Endothelial cell of umbilical vein (primary cell): Measurements from ENCODE around the gene RNASE9. TPM values are rescaled to one million over a fixed set of nuclear protein-coding genes. Genes with fewer than 3 reads are reported as not detected.

ENCODE experiments used
- BruUV-seq: library from RNA; stranded (reverse); fragments of 400-500 nt; replicated peaks from 2 replicates; lab custom pipeline; 2021; lab: Mats Ljungman, UMichigan
- CTCF ChIA-PET: fragments of 300-600, 350-600 bp; sonication (Branson Sonifier 250); formaldehyde crosslinking; loops from one replicate; lab custom pipeline; 2021; ENCODE audit warnings: antibody characterized with exemption, inconsistent platforms; lab: Charles Lee
- POLR2A ChIA-PET: fragments of 300-600, 350-600 bp; sonication (Branson Sonifier 250); formaldehyde crosslinking; loops from one replicate; lab custom pipeline; 2021; ENCODE audit warnings: antibody characterized with exemption, inconsistent platforms; lab: Charles Lee
- DNase-seq: peaks from one replicate; pipeline ENCODE4 v3.0.0-alpha.2; 2011; ENCODE audit warnings: low read depth, low spot score
- FAIRE-seq: peaks from 2 replicates; lab custom pipeline; 2011; peaks lifted over from hg19 to GRCh38; lab: Jason Lieb, UNC
- H2AFZ ChIP-seq: 2 replicates; pipeline ENCODE4 v1.6.0; 2012; ENCODE audit warnings: low read depth, low read length, control low read depth, inconsistent platforms
- H3K27ac ChIP-seq: 2 replicates; pipeline ENCODE4 v1.5.1; 2011; ENCODE audit warnings: low read depth, mild to moderate bottlenecking, control low read depth, low read length, moderate library complexity; ENCODE audit not compliant: insufficient read depth
- H3K27me3 ChIP-seq, 2 experiments: 2 replicates each; pipeline versions ENCODE4 v1.6.0 to v1.6.1; 2011; ENCODE audit warnings: low read length in 2 of 2, mixed read lengths in 1 of 2; ENCODE audit not compliant: control insufficient read depth in 2 of 2, insufficient read depth in 2 of 2
- H3K36me3 ChIP-seq, 2 experiments: 2 replicates in 1 of 2; 3 replicates in 1 of 2; pipeline ENCODE4 v1.5.1; 2011; ENCODE audit warnings: low read length in 2 of 2, mild to moderate bottlenecking in 1 of 2, moderate library complexity in 1 of 2; ENCODE audit not compliant: control insufficient read depth in 2 of 2, insufficient read depth in 2 of 2; ENCODE audit errors: extremely low read depth in 1 of 2
- H3K4me1 ChIP-seq: 3 replicates; pipeline ENCODE4 v1.5.1; 2011; ENCODE audit warnings: mild to moderate bottlenecking, low read length; ENCODE audit not compliant: control insufficient read depth, insufficient read depth; ENCODE audit errors: extremely low read depth
- H3K4me2 ChIP-seq: 2 replicates; pipeline ENCODE4 v1.6.1; 2011; ENCODE audit warnings: low read length, control low read depth, mixed read lengths; ENCODE audit not compliant: insufficient read depth
- H3K4me3 ChIP-seq, 3 experiments: fragments of 200-600 bp in 1 of 3; sonication (generic), shearing (Covaris generic) in 1 of 3; replicated peaks in 1 of 3; 2 replicates each; pipeline ENCODE4 v1.5.1; 2011 to 2016; ENCODE audit warnings: control low read depth in 3 of 3, low read length in 3 of 3, mild to moderate bottlenecking in 2 of 3, inconsistent platforms in 1 of 3, low read depth in 1 of 3, moderate library complexity in 1 of 3; ENCODE audit not compliant: insufficient read depth in 1 of 3
- H3K79me2 ChIP-seq: 2 replicates; pipeline ENCODE4 v1.6.0; 2012; ENCODE audit warnings: low read length, inconsistent platforms; ENCODE audit not compliant: control insufficient read depth, insufficient read depth
- H3K9ac ChIP-seq: replicated peaks from 2 replicates; pipeline ENCODE3; 2011; ENCODE audit warnings: low read length, control low read depth; ENCODE audit not compliant: insufficient read depth; ENCODE audit errors: extremely low read depth
- H3K9me1 ChIP-seq: replicated peaks from 3 replicates; pipeline ENCODE4 v1.6.0; 2011; ENCODE audit warnings: mild to moderate bottlenecking, low read length; ENCODE audit not compliant: control insufficient read depth, insufficient read depth; ENCODE audit errors: extremely low read depth
- H3K9me3 ChIP-seq: replicated peaks from 2 replicates; pipeline ENCODE4 v1.5.1; 2012; ENCODE audit warnings: low read length, inconsistent platforms; ENCODE audit not compliant: control insufficient read depth, insufficient read depth
- H4K20me1 ChIP-seq: replicated peaks from 2 replicates; pipeline ENCODE3; 2011; ENCODE audit warnings: mild to moderate bottlenecking, low read length; ENCODE audit not compliant: control insufficient read depth, insufficient read depth; ENCODE audit errors: extremely low read depth
- CTCF ChIP-seq, 2 donors: IDR thresholded peaks; 1 replicate in 1 of 2; 2 replicates in 1 of 2; pipeline ENCODE4 v1.5.1; 2011; ENCODE audit warnings: low read length in 2 of 2, mild to moderate bottlenecking in 2 of 2, moderate library complexity in 2 of 2, control low read depth in 1 of 2, inconsistent platforms in 1 of 2, low read depth in 1 of 2; ENCODE audit not compliant: insufficient read depth in 1 of 2; ENCODE audit errors: extremely low read depth in 1 of 2
- EZH2 ChIP-seq: IDR thresholded peaks from 2 replicates; pipeline ENCODE4 v1.6.1; 2012; ENCODE audit warnings: borderline replicate concordance, low read depth, mild to moderate bottlenecking, moderate library complexity, low read length, inconsistent platforms; ENCODE audit not compliant: severe bottlenecking
- FOS ChIP-seq: IDR thresholded peaks from 2 replicates; pipeline ENCODE4 v1.6.1; 2011; ENCODE audit warnings: mild to moderate bottlenecking, low read length, moderate library complexity, borderline replicate concordance; ENCODE audit not compliant: insufficient read depth
- GATA2 ChIP-seq: IDR thresholded peaks from 2 replicates; pipeline ENCODE4 v1.7.0; 2011; ENCODE audit warnings: low read depth, mild to moderate bottlenecking, moderate library complexity, mixed read lengths, low read length; ENCODE audit not compliant: insufficient read length, insufficient read depth
- JUN ChIP-seq: IDR thresholded peaks from 2 replicates; pipeline ENCODE4 v1.6.1; 2011; ENCODE audit warnings: borderline replicate concordance, low read depth; ENCODE audit not compliant: insufficient read length, insufficient read depth
- MYC ChIP-seq: IDR thresholded peaks from one replicate; pipeline ENCODE4 v1.6.1; 2011; ENCODE audit warnings: mild to moderate bottlenecking, low read depth, low read length
- POLR2A ChIP-seq: IDR thresholded peaks from 2 replicates; pipeline ENCODE4 v1.6.1; 2012; ENCODE audit warnings: low read depth, mild to moderate bottlenecking, control low read depth, low read length
- POLR2AphosphoS5 ChIP-seq: IDR thresholded peaks from 2 replicates; pipeline ENCODE4 v1.6.1; 2012; ENCODE audit warnings: low read depth, mild to moderate bottlenecking, control low read depth, low read length, moderate library complexity; ENCODE audit not compliant: insufficient read depth
- dilution Hi-C: fragments of 300-500 bp; cut with MboI; formaldehyde crosslinking; loops from one replicate; pipeline ENCODE4 v1.15.0; 2019; ENCODE audit warnings: low sequenced_read_pairs; ENCODE audit not compliant: extremely low pct_ligation_motif_present
- intact Hi-C: fragments of 100-400 bp; cut with micrococcal nuclease; formaldehyde crosslinking; loops from one replicate; pipeline ENCODE4 v1.10.0; 2022
- polyA plus RNA-seq, 4 experiments: library from polyadenylated mRNA; depleted of rRNA in 3 of 4; stranded (reverse) in 3 of 4; unstranded in 1 of 4; fragments of >200 nt; gene quantifications; 2 replicates each; pipeline versions ENCODE4 v1.2.1 to v1.2.3, GENCODE V29; 2011 to 2012; ENCODE audit warnings: missing spikeins in 1 of 4
- total RNA-seq: library from RNA; stranded (reverse); gene quantifications from 2 replicates; pipeline ENCODE4 v1.2.3, GENCODE V29; 2021
- TF ChIP-seq, protein P1 (sequence below): IDR thresholded peaks from 2 replicates; pipeline ENCODE4 v1.6.1; 2011; ENCODE audit not compliant: insufficient read depth, insufficient read length

The RNASE9 gene
- total and polyA plus RNA-seq, 2 donors (not counting 3 experiments of a cell fraction or from before 2014, with no cell fraction given), result not detected

DNA sequence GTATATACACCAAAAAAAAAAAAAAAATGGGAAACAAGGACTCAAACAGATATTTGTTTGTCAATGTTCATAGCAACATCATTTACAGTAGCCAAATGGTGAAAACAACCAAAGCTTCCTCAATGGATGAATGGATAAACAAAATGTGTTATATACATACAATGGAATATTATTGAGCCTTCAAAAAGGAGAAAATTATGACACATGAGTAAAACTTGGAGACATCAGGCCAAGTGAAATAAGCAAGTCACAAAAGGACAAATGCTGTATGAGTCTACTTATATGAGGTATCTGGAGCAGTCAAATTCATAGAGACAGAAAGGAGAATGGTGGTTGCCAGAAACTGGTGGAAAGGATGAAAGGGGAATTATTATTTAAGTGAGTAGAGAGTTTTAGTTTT lies 7.8 kb downstream of the RNASE9 start:
- Histone ChIP-seq H4K20me1 (no peaks in the 10 kb centered on the region), H3K79me2 (no peaks in the 10 kb centered on the region), H3K9me3 (no peaks in the 10 kb centered on the region), H3K4me1 (no peaks in the 10 kb centered on the region), H3K27me3 (peaks cover 0 to 2% of the 10 kb centered on the region in 2 experiments), H3K9me1 (no peaks in the 10 kb centered on the region), H3K4me2 (no peak overlapping the region), H3K36me3 (no peaks in the 10 kb centered on the region), H3K9ac (no peak overlapping the region), H3K4me3 (no peak overlapping the region), H3K27ac (no peak overlapping the region), H2AFZ (no peak overlapping the region)
- dilution Hi-C loops, result no loop called here
- POLR2A ChIA-PET, result no interaction called here
- FAIRE-seq (no peak), DNase-seq (no peak)
- intact Hi-C loops, result no loop called here
- BruUV-seq, result no TSS peak
- CTCF ChIA-PET, result no interaction called here
- TF ChIP-seq MYC (no peak), POLR2A (no peak), EZH2 (no peak), GATA2 (no peak), POLR2AphosphoS5 (no peak), CTCF (IDR thresholded peaks at IDR 0.05; ENCODE audit: extremely low read depth in 1 of 2, insufficient read depth in 1 of 2, low read depth in 1 of 2, low read length in 2 of 2) (no peak), JUN (no peak), FOS (no peak)
- TF ChIP-seq, protein P1, sequence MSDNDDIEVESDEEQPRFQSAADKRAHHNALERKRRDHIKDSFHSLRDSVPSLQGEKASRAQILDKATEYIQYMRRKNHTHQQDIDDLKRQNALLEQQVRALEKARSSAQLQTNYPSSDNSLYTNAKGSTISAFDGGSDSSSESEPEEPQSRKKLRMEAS, result no peak
